GM12878 (cell line): Measurements from ENCODE around the gene ANKMY2.

Experiments used
- BHLHE40 ChIP-seq, 2 experiments: fragments of 450-650 bp in 1 of 2; IDR thresholded peaks; 2 replicates each; pipeline ENCODE4 v1.6.1; 2011 to 2017; ENCODE audit warnings: low read depth in 2 of 2, borderline replicate concordance in 1 of 2, improper control_type of control experiment in 1 of 2, low read length in 1 of 2, mild to moderate bottlenecking in 1 of 2
- CREB1 ChIP-seq: IDR thresholded peaks from 2 replicates; pipeline ENCODE4 v1.6.1; 2012; ENCODE audit warnings: low read depth, mild to moderate bottlenecking, inconsistent platforms
- TF ChIP-seq, protein P1 (sequence below): fragments of 450-650 bp; IDR thresholded peaks from 2 replicates; pipeline ENCODE4 v1.6.1; 2016; ENCODE audit warnings: mild to moderate bottlenecking, moderate library complexity, borderline replicate concordance
- TF ChIP-seq, protein P2 (sequence below): fragments of 450-650 bp; IDR thresholded peaks from 2 replicates; pipeline ENCODE4 v1.6.1; 2017; ENCODE audit warnings: mild to moderate bottlenecking, moderate library complexity

GRCh38 chr7:16645593-16646471 is at the start of gene ANKMY2, which contains the start of gene BZW2:
- TF ChIP-seq, protein P1, sequence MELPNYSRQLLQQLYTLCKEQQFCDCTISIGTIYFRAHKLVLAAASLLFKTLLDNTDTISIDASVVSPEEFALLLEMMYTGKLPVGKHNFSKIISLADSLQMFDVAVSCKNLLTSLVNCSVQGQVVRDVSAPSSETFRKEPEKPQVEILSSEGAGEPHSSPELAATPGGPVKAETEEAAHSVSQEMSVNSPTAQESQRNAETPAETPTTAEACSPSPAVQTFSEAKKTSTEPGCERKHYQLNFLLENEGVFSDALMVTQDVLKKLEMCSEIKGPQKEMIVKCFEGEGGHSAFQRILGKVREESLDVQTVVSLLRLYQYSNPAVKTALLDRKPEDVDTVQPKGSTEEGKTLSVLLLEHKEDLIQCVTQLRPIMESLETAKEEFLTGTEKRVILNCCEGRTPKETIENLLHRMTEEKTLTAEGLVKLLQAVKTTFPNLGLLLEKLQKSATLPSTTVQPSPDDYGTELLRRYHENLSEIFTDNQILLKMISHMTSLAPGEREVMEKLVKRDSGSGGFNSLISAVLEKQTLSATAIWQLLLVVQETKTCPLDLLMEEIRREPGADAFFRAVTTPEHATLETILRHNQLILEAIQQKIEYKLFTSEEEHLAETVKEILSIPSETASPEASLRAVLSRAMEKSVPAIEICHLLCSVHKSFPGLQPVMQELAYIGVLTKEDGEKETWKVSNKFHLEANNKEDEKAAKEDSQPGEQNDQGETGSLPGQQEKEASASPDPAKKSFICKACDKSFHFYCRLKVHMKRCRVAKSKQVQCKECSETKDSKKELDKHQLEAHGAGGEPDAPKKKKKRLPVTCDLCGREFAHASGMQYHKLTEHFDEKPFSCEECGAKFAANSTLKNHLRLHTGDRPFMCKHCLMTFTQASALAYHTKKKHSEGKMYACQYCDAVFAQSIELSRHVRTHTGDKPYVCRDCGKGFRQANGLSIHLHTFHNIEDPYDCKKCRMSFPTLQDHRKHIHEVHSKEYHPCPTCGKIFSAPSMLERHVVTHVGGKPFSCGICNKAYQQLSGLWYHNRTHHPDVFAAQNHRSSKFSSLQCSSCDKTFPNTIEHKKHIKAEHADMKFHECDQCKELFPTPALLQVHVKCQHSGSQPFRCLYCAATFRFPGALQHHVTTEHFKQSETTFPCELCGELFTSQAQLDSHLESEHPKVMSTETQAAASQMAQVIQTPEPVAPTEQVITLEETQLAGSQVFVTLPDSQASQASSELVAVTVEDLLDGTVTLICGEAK = no peak
- 0 out of 2 replicates have a peak, but pooled peaks have one; percentile 38 for TF ChIP-seq CREB1
- TF ChIP-seq, protein P2, sequence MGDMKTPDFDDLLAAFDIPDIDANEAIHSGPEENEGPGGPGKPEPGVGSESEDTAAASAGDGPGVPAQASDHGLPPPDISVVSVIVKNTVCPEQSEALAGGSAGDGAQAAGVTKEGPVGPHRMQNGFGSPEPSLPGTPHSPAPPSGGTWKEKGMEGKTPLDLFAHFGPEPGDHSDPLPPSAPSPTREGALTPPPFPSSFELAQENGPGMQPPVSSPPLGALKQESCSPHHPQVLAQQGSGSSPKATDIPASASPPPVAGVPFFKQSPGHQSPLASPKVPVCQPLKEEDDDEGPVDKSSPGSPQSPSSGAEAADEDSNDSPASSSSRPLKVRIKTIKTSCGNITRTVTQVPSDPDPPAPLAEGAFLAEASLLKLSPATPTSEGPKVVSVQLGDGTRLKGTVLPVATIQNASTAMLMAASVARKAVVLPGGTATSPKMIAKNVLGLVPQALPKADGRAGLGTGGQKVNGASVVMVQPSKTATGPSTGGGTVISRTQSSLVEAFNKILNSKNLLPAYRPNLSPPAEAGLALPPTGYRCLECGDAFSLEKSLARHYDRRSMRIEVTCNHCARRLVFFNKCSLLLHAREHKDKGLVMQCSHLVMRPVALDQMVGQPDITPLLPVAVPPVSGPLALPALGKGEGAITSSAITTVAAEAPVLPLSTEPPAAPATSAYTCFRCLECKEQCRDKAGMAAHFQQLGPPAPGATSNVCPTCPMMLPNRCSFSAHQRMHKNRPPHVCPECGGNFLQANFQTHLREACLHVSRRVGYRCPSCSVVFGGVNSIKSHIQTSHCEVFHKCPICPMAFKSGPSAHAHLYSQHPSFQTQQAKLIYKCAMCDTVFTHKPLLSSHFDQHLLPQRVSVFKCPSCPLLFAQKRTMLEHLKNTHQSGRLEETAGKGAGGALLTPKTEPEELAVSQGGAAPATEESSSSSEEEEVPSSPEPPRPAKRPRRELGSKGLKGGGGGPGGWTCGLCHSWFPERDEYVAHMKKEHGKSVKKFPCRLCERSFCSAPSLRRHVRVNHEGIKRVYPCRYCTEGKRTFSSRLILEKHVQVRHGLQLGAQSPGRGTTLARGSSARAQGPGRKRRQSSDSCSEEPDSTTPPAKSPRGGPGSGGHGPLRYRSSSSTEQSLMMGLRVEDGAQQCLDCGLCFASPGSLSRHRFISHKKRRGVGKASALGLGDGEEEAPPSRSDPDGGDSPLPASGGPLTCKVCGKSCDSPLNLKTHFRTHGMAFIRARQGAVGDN = no peak
- peak; percentile 81 to 91 for TF ChIP-seq BHLHE40 (IDR thresholded peaks at IDR 0.05; ENCODE audit: borderline replicate concordance in 1 of 2, low read depth in 2 of 2, low read length in 1 of 2)
